GM13976 (cell line): ENCODE results near the gene FHOD3.

Experiments used
- DNase-seq: peaks from one replicate; pipeline ENCODE4 v3.0.0; 2012; ENCODE audit warnings: low spot score
- in situ Hi-C: fragments of 300-500 bp; cut with MboI; formaldehyde crosslinking; loops from one replicate; pipeline ENCODE4 v1.12.0; 2022; ENCODE audit warnings: low sequenced_read_pairs, mixed read lengths, inconsistent platforms; ENCODE audit not compliant: unreplicated experiment
- TF ChIP-seq, protein P1 (sequence below): IDR thresholded peaks from 2 replicates; pipeline ENCODE4 v1.5.1; 2012; ENCODE audit warnings: borderline replicate concordance, mild to moderate bottlenecking; ENCODE audit not compliant: insufficient read depth; ENCODE audit errors: extremely low read depth, missing control alignments, control extremely low read depth

The FHOD3 gene

DNA sequence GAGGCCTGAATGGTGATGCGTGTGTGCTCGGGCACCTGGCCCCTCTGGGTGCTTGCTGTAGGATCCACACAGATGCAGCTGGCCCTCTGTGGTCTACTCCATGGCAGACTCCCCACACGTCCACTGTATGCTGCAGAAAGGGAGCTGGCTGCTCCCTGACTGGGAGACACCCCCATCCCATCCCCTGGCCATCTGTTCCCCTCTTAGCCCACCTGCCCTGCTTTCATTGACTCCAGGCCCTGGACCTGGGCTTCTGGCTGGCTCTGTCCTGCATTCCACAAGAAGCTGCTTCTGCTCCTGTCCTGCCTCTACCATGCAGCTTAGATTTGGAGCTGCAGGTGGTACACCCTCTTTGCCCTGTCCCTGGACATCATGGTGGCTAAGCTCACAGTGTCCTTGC lies 80.1 kb downstream of the FHOD3 start:
- DNase-seq = no peak
- in situ Hi-C loops = no loop called here
- TF ChIP-seq, protein P1, sequence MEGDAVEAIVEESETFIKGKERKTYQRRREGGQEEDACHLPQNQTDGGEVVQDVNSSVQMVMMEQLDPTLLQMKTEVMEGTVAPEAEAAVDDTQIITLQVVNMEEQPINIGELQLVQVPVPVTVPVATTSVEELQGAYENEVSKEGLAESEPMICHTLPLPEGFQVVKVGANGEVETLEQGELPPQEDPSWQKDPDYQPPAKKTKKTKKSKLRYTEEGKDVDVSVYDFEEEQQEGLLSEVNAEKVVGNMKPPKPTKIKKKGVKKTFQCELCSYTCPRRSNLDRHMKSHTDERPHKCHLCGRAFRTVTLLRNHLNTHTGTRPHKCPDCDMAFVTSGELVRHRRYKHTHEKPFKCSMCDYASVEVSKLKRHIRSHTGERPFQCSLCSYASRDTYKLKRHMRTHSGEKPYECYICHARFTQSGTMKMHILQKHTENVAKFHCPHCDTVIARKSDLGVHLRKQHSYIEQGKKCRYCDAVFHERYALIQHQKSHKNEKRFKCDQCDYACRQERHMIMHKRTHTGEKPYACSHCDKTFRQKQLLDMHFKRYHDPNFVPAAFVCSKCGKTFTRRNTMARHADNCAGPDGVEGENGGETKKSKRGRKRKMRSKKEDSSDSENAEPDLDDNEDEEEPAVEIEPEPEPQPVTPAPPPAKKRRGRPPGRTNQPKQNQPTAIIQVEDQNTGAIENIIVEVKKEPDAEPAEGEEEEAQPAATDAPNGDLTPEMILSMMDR = no peak

- TF ChIP-seq, protein P1 = no peak
- DNase-seq = no peak
- in situ Hi-C loops = no loop called here
These were observed 80.7 kb downstream of the FHOD3 start for GRCh38 chr18:36378205-36378604.

- TF ChIP-seq, protein P1 = no peak
- in situ Hi-C loops = no loop called here
- DNase-seq = no peak
These were observed 82.0 kb downstream of the FHOD3 start for GRCh38 chr18:36379435-36379984.

DNA sequence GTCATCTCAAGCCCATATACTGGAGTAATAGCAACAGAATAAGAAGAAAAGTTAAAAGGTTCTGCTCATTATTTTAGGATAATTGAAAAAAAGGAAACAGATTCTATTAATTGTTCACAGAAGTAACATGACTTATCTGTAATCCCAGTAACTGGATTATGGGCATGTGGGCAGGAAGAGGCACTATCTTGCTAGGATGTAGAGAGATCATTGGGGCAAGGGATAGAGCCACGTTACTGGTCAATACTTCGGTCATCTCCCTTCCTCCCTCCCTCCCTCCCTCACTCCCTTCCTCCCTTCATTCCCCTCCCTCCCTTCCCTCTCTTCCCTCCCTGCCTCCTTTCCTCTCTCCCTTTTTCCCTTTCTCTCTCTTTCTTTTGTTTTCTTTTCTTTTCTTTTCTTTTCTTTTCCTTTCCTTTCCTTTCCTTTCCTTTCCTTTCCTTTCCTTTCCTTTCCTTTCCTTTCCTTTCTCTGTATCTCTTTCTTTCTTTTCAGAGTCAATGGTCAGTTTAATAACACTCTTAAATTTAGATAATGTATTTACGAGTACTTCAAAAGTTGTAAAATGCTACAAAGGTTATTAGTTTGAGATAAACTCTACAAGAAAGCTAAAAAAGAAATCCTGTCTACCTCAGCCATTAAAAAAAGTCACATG lies 82.8 kb downstream of the FHOD3 start:
- DNase-seq = no peak
- TF ChIP-seq, protein P1 = no peak
- in situ Hi-C loops = no loop called here

- TF ChIP-seq, protein P1 = no peak
- DNase-seq = no peak
- in situ Hi-C loops = no loop called here
These were observed 83.6 kb downstream of the FHOD3 start for GRCh38 chr18:36381075-36381474.

DNA sequence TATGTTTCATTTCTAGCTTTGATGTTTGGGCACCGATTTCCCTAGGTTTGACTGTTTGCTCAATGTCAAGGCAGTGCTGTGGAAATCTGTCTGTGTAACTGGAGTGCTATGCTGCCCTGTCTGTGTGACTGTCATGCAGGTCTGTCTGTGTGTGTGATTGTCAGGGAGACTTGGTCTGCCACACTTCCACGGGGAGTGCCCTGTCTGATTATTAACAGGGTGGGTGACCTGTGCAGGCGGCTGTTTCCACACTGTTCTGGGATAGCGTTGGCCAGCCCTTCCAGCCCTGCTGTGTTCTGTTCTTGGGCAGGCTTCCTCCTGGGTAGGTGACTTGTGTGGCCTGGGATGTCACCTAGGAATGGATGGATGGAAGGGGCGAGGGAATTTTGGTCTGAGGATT lies 85.3 kb downstream of the FHOD3 start:
- TF ChIP-seq, protein P1 = no peak
- no peak for DNase-seq
- in situ Hi-C loops = no loop called here
